ENCODE data around the gene CEP68.
"Not testable (repeated sequence)": the region's sequence is repeated elsewhere in the genome, so short reads cannot be mapped to it uniquely, and the experiment has no call there.

The CEP68 gene

GRCh38 chr2:65079017-65079416 is 22.8 kb downstream of the CEP68 start:
- DNase-seq (ENCODE audit: low read depth in 2 of 2), result no peak

GRCh38 chr2:65081232-65081685 is 25.0 kb downstream of the CEP68 start:
- DNase-seq (ENCODE audit: low read depth in 2 of 2), result no peak

GRCh38 chr2:65085148-65085547 is 28.9 kb downstream of the CEP68 start:
- no peak for DNase-seq (ENCODE audit: low read depth in 2 of 2)

GRCh38 chr2:65092791-65093190 is 36.6 kb downstream of the CEP68 start:
- no peak for DNase-seq (ENCODE audit: low read depth in 2 of 2)

- DNase-seq (ENCODE audit: low read depth in 2 of 2), result no peak
Measured at GRCh38 chr2:65093211-65093610, 37.0 kb downstream of the CEP68 start.

GRCh38 chr2:65096948-65097347 is 40.7 kb downstream of the CEP68 start:
- no peak for DNase-seq (ENCODE audit: low read depth in 2 of 2)

- DNase-seq (ENCODE audit: low read depth in 2 of 2), result no peak
Measured at GRCh38 chr2:65097844-65098243, 41.6 kb downstream of the CEP68 start.

GRCh38 chr2:65098741-65099140 is 42.5 kb downstream of the CEP68 start:
- DNase-seq (ENCODE audit: low read depth in 2 of 2), result no peak

- DNase-seq (ENCODE audit: low read depth in 2 of 2), result no peak
Measured at GRCh38 chr2:65101071-65101470, 44.9 kb downstream of the CEP68 start.

- DNase-seq (ENCODE audit: low read depth in 2 of 2), result no peak
Measured at GRCh38 chr2:65103013-65103715, 46.9 kb downstream of the CEP68 start.

GRCh38 chr2:65107530-65107929 is 51.3 kb downstream of the CEP68 start:
- DNase-seq (ENCODE audit: low read depth in 2 of 2), result no peak

GRCh38 chr2:65108780-65109179 is 52.6 kb downstream of the CEP68 start:
- DNase-seq (ENCODE audit: low read depth in 2 of 2), result no peak

GRCh38 chr2:65112633-65113032 is 56.4 kb downstream of the CEP68 start:
- no peak for DNase-seq (ENCODE audit: low read depth in 2 of 2)

- no peak for DNase-seq (ENCODE audit: low read depth in 2 of 2)
Measured at GRCh38 chr2:65113229-65113628, 57.0 kb downstream of the CEP68 start.

- DNase-seq (ENCODE audit: low read depth in 2 of 2), result no peak
Measured at GRCh38 chr2:65113816-65114215, 57.6 kb downstream of the CEP68 start.

- DNase-seq (ENCODE audit: low read depth in 2 of 2), result no peak
Measured at GRCh38 chr2:65114921-65115320, 58.7 kb downstream of the CEP68 start.

- no peak for DNase-seq (ENCODE audit: low read depth in 2 of 2)
Measured at GRCh38 chr2:65116645-65117044, 60.4 kb downstream of the CEP68 start.

- no peak for DNase-seq (ENCODE audit: low read depth in 2 of 2)
Measured at GRCh38 chr2:65120990-65121693, 64.9 kb downstream of the CEP68 start.

GRCh38 chr2:65122313-65122712 is 66.1 kb downstream of the CEP68 start:
- DNase-seq (ENCODE audit: low read depth in 2 of 2), result no peak

GRCh38 chr2:65125457-65125856 is 69.2 kb downstream of the CEP68 start:
- DNase-seq (ENCODE audit: low read depth in 2 of 2), result not testable (repeated sequence)

- no peak for DNase-seq (ENCODE audit: low read depth in 2 of 2)
Measured at GRCh38 chr2:65128297-65129190, 72.3 kb downstream of the CEP68 start.

- DNase-seq (ENCODE audit: low read depth in 2 of 2), result peak; percentile 9 to 31
Measured at GRCh38 chr2:65129286-65129825, 73.1 kb downstream of the CEP68 start.

All from stimulated activated CD8-positive, alpha-beta memory T cell treated with anti-CD3 and anti-CD28 coated beads, Interleukin-2, amount 100 ng/mL, for 48 hours (primary cell).